ENCODE measurements around the gene THSD7A.

The THSD7A gene

GRCh38 chr7:11436773-11437524 is 395.0 kb downstream of the THSD7A start:
- H3K27ac ChIP-seq (ENCODE audit: insufficient read depth, low read depth, low read length, poor library complexity, severe bottlenecking): no peak overlapping the region
- 35 to 38% methylated on average over 2 of the region's 2 CpGs for WGBS, 2 experiments

GRCh38 chr7:11436316-11436715 is 395.7 kb downstream of the THSD7A start:
- Histone ChIP-seq H3K9me3 (ENCODE audit: control insufficient read depth, low read length) (no peaks in the 10 kb centered on the region), H3K4me3 (ENCODE audit: insufficient read depth, low read depth, low read length) (no peak overlapping the region), H3K27me3 (ENCODE audit: control insufficient read depth, insufficient read depth, low read length, poor library complexity, severe bottlenecking) (no peaks in the 10 kb centered on the region), H3K27ac (ENCODE audit: insufficient read depth, low read depth, low read length, poor library complexity, severe bottlenecking) (no peak overlapping the region), H3K4me1 (ENCODE audit: control insufficient read depth, insufficient read depth, low read length) (peaks cover 2% of the 10 kb centered on the region), H3K36me3 (ENCODE audit: control insufficient read depth, insufficient read depth, low read length) (no peaks in the 10 kb centered on the region)
- WGBS, 2 experiments: no CpG with 5 or more reads among the region's 1 CpG

More at GRCh38 chr7:11436773-11437524, 395.0 kb downstream of the THSD7A start:
- H3K27me3 ChIP-seq (ENCODE audit: control insufficient read depth, insufficient read depth, low read length, poor library complexity, severe bottlenecking): no peaks in the 10 kb centered on the region
- no peak overlapping the region for H3K4me3 ChIP-seq (ENCODE audit: insufficient read depth, low read depth, low read length)
- no peaks in the 10 kb centered on the region for H3K36me3 ChIP-seq (ENCODE audit: control insufficient read depth, insufficient read depth, low read length)
- H3K4me1 ChIP-seq (ENCODE audit: control insufficient read depth, insufficient read depth, low read length): peaks cover 2% of the 10 kb centered on the region
- H3K9me3 ChIP-seq (ENCODE audit: control insufficient read depth, low read length): no peaks in the 10 kb centered on the region

GRCh38 chr7:11434366-11434765 is 397.6 kb downstream of the THSD7A start:
- Histone ChIP-seq H3K9me3 (ENCODE audit: control insufficient read depth, low read length) (no peaks in the 10 kb centered on the region), H3K4me1 (ENCODE audit: control insufficient read depth, insufficient read depth, low read length) (peaks cover 2% of the 10 kb centered on the region), H3K27me3 (ENCODE audit: control insufficient read depth, insufficient read depth, low read length, poor library complexity, severe bottlenecking) (no peaks in the 10 kb centered on the region), H3K27ac (ENCODE audit: insufficient read depth, low read depth, low read length, poor library complexity, severe bottlenecking) (no peak overlapping the region), H3K36me3 (ENCODE audit: control insufficient read depth, insufficient read depth, low read length) (no peaks in the 10 kb centered on the region), H3K4me3 (ENCODE audit: insufficient read depth, low read depth, low read length) (no peak overlapping the region)

GRCh38 chr7:11430841-11431240 is 401.2 kb downstream of the THSD7A start:
- no peaks in the 10 kb centered on the region for H3K27me3 ChIP-seq (ENCODE audit: control insufficient read depth, insufficient read depth, low read length, poor library complexity, severe bottlenecking)
- WGBS, 2 experiments: 95 to 100% methylated on average over 1 of the region's 1 CpG
- no peaks in the 10 kb centered on the region for H3K4me1 ChIP-seq (ENCODE audit: control insufficient read depth, insufficient read depth, low read length)
- H3K27ac ChIP-seq (ENCODE audit: insufficient read depth, low read depth, low read length, poor library complexity, severe bottlenecking): no peak overlapping the region
- H3K4me3 ChIP-seq (ENCODE audit: insufficient read depth, low read depth, low read length): no peak overlapping the region
- H3K36me3 ChIP-seq (ENCODE audit: control insufficient read depth, insufficient read depth, low read length): no peaks in the 10 kb centered on the region
- H3K9me3 ChIP-seq (ENCODE audit: control insufficient read depth, low read length): no peaks in the 10 kb centered on the region

DNA sequence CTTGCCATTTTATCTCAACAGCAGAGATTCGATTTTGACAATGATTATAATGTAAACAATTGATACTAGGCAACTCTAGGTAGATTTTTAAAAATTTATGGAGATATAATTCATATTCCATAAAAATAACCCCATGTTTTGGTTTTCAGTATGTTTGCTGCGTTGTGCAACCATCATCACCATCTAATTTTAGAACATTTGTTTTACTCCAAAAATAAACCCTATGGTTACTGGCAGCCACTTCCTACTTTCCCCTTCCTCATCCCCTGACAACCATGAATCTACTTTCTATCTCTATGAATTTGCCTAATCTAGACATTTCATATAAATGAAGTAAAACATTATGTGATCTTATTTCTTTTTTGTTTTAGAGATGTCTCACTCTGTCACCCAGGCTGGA is 401.9 kb downstream of the THSD7A start:
- Histone ChIP-seq H3K4me3 (ENCODE audit: insufficient read depth, low read depth, low read length) (no peak overlapping the region), H3K9me3 (ENCODE audit: control insufficient read depth, low read length) (no peaks in the 10 kb centered on the region), H3K27ac (ENCODE audit: insufficient read depth, low read depth, low read length, poor library complexity, severe bottlenecking) (no peak overlapping the region), H3K4me1 (ENCODE audit: control insufficient read depth, insufficient read depth, low read length) (no peaks in the 10 kb centered on the region), H3K27me3 (ENCODE audit: control insufficient read depth, insufficient read depth, low read length, poor library complexity, severe bottlenecking) (no peaks in the 10 kb centered on the region), H3K36me3 (ENCODE audit: control insufficient read depth, insufficient read depth, low read length) (no peaks in the 10 kb centered on the region)
- WGBS, 2 experiments: 94 to 95% methylated on average over 1 of the region's 2 CpGs

DNA sequence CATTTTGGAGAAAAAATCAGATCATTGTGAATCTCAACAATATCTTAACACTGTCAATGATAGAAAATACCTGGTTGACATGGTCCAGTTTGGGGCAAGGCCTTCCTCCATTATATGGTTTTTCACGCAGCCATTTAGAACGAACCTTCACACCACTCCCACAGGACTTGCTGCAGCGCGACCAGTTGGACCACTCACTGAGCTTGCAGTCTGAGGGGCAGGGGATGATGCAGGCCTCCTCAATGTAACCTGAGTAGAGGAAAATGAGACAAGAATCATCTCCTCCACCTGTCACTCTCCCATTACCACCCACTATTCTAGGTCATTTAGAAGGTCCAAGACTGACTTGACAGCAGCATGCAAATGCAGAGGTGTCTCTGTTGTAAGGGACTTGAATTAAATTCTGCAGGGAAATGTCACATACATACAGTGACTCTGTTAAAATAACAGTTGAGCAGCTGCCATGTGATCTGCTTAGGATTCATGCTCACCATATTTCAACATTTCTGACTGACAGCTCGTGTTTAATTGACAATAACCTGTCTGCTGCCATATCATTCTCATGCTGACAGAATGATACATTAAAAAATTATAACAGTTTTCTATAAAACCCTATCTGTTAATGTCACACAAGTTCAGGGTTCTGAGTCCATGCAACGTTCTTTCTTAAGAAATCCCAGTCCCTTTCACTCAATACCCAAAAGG is 403.0 kb downstream of the THSD7A start:
- no peaks in the 10 kb centered on the region for H3K9me3 ChIP-seq (ENCODE audit: control insufficient read depth, low read length)
- H3K4me1 ChIP-seq (ENCODE audit: control insufficient read depth, insufficient read depth, low read length): no peaks in the 10 kb centered on the region
- no peak overlapping the region for H3K4me3 ChIP-seq (ENCODE audit: insufficient read depth, low read depth, low read length)
- WGBS, 2 experiments: 79 to 82% methylated on average over 6 of the region's 6 CpGs
- no peak overlapping the region for H3K27ac ChIP-seq (ENCODE audit: insufficient read depth, low read depth, low read length, poor library complexity, severe bottlenecking)
- H3K27me3 ChIP-seq (ENCODE audit: control insufficient read depth, insufficient read depth, low read length, poor library complexity, severe bottlenecking): no peaks in the 10 kb centered on the region
- H3K36me3 ChIP-seq (ENCODE audit: control insufficient read depth, insufficient read depth, low read length): no peaks in the 10 kb centered on the region

GRCh38 chr7:11427686-11428273 is 404.2 kb downstream of the THSD7A start:
- Histone ChIP-seq H3K27ac (ENCODE audit: insufficient read depth, low read depth, low read length, poor library complexity, severe bottlenecking) (no peak overlapping the region), H3K4me1 (ENCODE audit: control insufficient read depth, insufficient read depth, low read length) (no peaks in the 10 kb centered on the region), H3K36me3 (ENCODE audit: control insufficient read depth, insufficient read depth, low read length) (no peaks in the 10 kb centered on the region), H3K27me3 (ENCODE audit: control insufficient read depth, insufficient read depth, low read length, poor library complexity, severe bottlenecking) (no peaks in the 10 kb centered on the region), H3K9me3 (ENCODE audit: control insufficient read depth, low read length) (no peaks in the 10 kb centered on the region), H3K4me3 (ENCODE audit: insufficient read depth, low read depth, low read length) (no peak overlapping the region)
- 0% methylated on average over 1 of the region's 1 CpG; no CpG with 5 or more reads in 1 of the 2 experiments for WGBS, 2 experiments

DNA sequence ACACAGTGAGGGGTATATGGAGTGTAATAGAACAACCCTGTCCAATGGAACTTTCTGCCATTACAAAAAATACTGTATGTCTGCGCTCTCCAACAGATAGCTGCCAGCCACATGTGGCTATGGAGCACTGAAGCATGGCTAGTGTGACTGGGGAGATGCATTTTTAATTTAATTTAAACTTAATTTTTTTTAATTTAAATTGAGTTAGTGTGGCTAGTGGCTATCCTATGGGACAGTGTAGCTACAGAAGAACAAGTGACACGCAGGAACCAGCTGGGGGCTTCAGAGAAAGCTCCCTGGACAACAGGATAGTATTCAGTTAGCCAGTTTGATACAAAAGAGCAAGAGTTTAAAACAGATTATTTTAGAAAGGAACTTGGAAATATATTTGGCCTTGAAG is 408.0 kb downstream of the THSD7A start:
- no peaks in the 10 kb centered on the region for H3K36me3 ChIP-seq (ENCODE audit: control insufficient read depth, insufficient read depth, low read length)
- 94 to 96% methylated on average over 1 to 2 of the region's 2 CpGs for WGBS, 2 experiments
- no peak overlapping the region for H3K27ac ChIP-seq (ENCODE audit: insufficient read depth, low read depth, low read length, poor library complexity, severe bottlenecking)
- H3K9me3 ChIP-seq (ENCODE audit: control insufficient read depth, low read length): no peaks in the 10 kb centered on the region
- H3K4me3 ChIP-seq (ENCODE audit: insufficient read depth, low read depth, low read length): no peak overlapping the region
- no peaks in the 10 kb centered on the region for H3K27me3 ChIP-seq (ENCODE audit: control insufficient read depth, insufficient read depth, low read length, poor library complexity, severe bottlenecking)
- no peaks in the 10 kb centered on the region for H3K4me1 ChIP-seq (ENCODE audit: control insufficient read depth, insufficient read depth, low read length)

DNA sequence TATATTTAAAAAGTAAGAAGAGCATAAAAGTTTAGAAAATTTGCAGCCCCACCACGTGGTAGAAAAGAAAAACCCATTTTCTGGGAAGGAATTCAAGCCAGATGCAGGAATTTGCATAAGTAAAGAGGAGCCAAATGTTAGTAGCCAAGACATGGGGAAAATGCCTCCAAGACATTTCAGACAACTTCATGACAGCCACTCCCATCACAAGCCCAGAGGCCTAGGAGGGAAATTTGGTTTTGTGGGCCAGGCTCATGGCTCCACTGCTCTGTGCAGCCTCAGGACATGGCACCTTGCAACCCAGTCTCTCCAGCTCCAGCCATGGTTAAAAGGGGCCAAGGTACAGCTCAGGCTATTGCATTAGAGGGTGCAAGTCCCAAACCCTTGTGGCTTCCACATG is 411.9 kb downstream of the THSD7A start:
- H3K27ac ChIP-seq (ENCODE audit: insufficient read depth, low read depth, low read length, poor library complexity, severe bottlenecking): no peak overlapping the region
- no peak overlapping the region for H3K4me3 ChIP-seq (ENCODE audit: insufficient read depth, low read depth, low read length)
- no peaks in the 10 kb centered on the region for H3K36me3 ChIP-seq (ENCODE audit: control insufficient read depth, insufficient read depth, low read length)
- no peaks in the 10 kb centered on the region for H3K27me3 ChIP-seq (ENCODE audit: control insufficient read depth, insufficient read depth, low read length, poor library complexity, severe bottlenecking)
- 76 to 80% methylated on average over 1 of the region's 1 CpG for WGBS, 2 experiments
- H3K9me3 ChIP-seq (ENCODE audit: control insufficient read depth, low read length): no peaks in the 10 kb centered on the region
- H3K4me1 ChIP-seq (ENCODE audit: control insufficient read depth, insufficient read depth, low read length): no peaks in the 10 kb centered on the region

GRCh38 chr7:11416641-11417458 is 415.1 kb downstream of the THSD7A start:
- H3K27me3 ChIP-seq (ENCODE audit: control insufficient read depth, insufficient read depth, low read length, poor library complexity, severe bottlenecking): no peaks in the 10 kb centered on the region
- no peak overlapping the region for H3K4me3 ChIP-seq (ENCODE audit: insufficient read depth, low read depth, low read length)
- H3K4me1 ChIP-seq (ENCODE audit: control insufficient read depth, insufficient read depth, low read length): no peaks in the 10 kb centered on the region
- no peaks in the 10 kb centered on the region for H3K9me3 ChIP-seq (ENCODE audit: control insufficient read depth, low read length)
- no peak overlapping the region for H3K27ac ChIP-seq (ENCODE audit: insufficient read depth, low read depth, low read length, poor library complexity, severe bottlenecking)
- no peaks in the 10 kb centered on the region for H3K36me3 ChIP-seq (ENCODE audit: control insufficient read depth, insufficient read depth, low read length)
- WGBS, 2 experiments: 78 to 81% methylated on average over 1 of the region's 1 CpG

Data from ectodermal cell (in vitro differentiated cells).